Stomach (tissue), 4 donors: ENCODE measurements around the gene HTR7.

Experiments used
- CTCF ChIP-seq, 7 experiments: fragments of 450-650 bp in 4 of 7; fragments of 200-600 bp in 3 of 7; sonication (generic) in 3 of 7; IDR thresholded peaks; one replicate each; pipeline ENCODE4 v1.5.1; 2016 to 2019; ENCODE audit warnings: antibody characterized with exemption in 7 of 7, control low read depth in 2 of 7, mild to moderate bottlenecking in 1 of 7
- EP300 ChIP-seq: sonication (generic); formaldehyde crosslinking; IDR thresholded peaks from one replicate; pipeline ENCODE4 v1.6.1; 2017; ENCODE audit warnings: antibody characterized with exemption
- POLR2A ChIP-seq, 4 donors: fragments of 450-650 bp; IDR thresholded peaks; one replicate each; pipeline ENCODE4 v1.6.1; 2016; ENCODE audit warnings: antibody characterized with exemption in 4 of 4, control low read depth in 2 of 4, mild to moderate bottlenecking in 1 of 4, moderate library complexity in 1 of 4

GRCh38 chr10:90800232-90800796, 57.5 kb downstream of the HTR7 start:
- TF ChIP-seq CTCF (IDR thresholded peaks at IDR 0.05) (no peak), EP300 (no peak), POLR2A (IDR thresholded peaks at IDR 0.05) (no peak)
